Right forelimb (tissue), 1 donor: Measurements from ENCODE around the gene SLC37A2.
A peak's percentile ranks its signal among the peaks of the same experiment; 100 is the strongest.
"Not testable (repeated sequence)": the region's sequence is repeated elsewhere in the genome, so short reads cannot be mapped to it uniquely, and the experiment has no call there.

ENCODE experiments used
- DNase-seq: peaks from one replicate; pipeline ENCODE4 v3.0.0-alpha.2; 2018

SLC37A2 gene

DNA sequence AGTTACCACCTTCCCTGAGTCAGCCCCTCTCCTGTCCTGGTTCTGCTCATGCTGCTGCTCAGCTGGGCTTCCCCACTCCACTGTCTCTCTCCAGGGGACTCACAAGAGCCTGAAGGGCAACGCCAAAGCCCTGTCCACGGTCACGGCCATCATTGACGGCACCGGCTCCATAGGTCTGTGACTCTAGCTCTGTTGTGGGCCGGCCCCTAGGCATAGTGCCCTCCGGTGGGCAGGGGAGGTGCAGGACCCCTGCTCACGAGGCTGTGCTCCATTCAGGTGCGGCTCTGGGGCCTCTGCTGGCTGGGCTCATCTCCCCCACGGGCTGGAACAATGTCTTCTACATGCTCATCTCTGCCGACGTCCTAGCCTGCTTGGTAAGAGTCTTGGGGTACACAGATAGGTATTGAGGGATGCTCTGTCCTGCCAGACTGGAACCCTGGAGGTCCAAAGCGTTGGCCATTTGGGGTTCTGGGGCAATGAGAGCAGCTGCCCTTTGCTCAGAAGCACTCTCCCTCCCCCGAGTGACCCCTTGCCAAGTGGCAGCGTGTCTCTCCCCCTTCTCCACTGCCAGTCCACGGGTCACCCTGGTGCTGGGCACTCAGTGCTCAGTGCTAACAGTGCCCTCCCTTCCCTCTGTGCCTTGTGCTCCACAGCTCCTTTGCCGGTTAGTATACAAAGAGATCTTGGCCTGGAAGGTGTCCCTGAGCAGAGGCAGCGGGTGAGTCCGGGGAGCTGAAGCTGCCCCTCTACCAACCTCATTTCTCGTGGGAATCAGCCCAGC, 22.4 kb downstream of the SLC37A2 start:
- peak; percentile 30 for DNase-seq

- peak; percentile 23 for DNase-seq
These were observed 23.7 kb downstream of the SLC37A2 start for GRCh38 chr11:125086633-125087296.

- no peak for DNase-seq
These were observed 25.0 kb downstream of the SLC37A2 start for GRCh38 chr11:125088123-125088522.

GRCh38 chr11:125088576-125089455, 25.7 kb downstream of the SLC37A2 start:
- DNase-seq, result no peak

GRCh38 chr11:125089481-125089880, 26.4 kb downstream of the SLC37A2 start:
- not testable (repeated sequence) for DNase-seq

DNA sequence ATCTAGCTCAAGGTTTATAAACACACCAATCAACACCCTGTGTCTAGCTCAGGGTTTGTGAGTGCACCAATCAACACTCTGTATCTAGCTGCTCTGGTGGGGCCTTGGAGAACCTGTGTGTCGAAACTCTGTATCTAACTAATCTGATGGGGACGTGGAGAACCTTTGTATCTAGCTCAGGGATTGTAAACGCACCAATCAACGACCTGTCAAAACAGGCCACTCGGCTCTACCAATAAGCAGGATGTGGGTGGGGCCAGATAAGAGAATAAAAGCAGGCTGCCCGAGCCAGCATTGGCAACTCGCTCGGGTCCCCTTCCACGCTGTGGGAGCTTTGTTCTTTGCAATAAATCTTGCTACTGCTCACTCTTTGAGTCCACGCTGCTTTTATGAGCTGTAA, 27.0 kb downstream of the SLC37A2 start:
- not testable (repeated sequence) for DNase-seq

DNA sequence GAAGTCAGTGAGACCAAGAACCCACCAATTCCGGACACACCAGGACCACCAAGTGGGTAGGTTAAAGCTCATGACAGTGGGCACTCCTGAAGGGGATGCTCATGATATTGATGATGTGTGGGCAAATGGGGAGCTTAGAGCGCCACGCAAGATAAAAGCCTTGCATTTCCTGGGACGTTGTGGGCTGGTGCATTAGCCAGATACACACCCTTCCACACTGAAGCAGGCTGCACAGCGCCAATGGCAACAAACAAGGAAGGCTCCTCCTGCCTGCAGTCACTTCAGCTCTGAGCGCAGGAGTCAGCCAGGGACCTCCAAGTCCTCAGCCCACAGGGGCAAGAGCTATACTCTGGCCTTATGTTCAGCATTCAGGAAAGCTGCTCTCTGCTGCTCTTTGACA, 27.7 kb downstream of the SLC37A2 start:
- DNase-seq, result no peak

- DNase-seq, result peak; percentile 80
These were observed 28.3 kb downstream of the SLC37A2 start for GRCh38 chr11:125091247-125091876.

DNA sequence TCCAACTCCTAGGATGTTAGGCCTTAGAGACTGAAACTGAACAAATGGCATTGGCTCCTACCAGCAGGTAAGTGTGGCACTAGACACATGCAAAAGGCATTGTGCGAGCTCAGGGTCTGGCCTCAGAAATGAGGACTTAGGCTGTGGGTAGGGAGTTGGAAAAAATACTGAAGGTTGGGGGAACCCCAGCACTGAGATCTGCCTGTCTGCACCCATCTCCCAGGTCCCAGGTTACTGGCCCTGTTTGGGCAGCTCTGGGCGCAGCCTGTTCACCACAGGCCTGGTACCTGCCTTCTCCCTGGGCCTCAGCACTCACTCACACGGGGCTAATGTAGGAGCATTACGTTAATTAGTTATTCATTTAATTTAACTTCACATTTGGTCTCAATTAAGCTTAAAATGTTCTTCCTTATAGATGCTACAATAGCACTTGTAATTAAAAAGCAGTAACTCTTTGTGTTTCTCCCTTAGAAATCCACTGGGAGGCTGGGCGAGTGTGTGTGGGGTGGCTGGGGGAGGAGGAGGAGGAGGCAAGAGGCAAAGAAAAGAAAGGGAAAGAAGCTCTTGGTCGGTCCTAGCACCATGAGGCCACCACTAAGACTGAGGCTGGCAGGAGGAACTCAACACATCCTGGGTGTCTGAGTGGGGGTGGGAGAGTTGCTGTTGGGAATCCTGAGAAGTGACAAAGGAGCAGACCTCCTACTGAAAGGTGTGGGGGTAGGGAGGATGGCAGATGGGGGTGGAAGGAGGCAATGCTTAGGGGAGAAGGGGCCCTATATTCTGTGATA, 29.0 kb downstream of the SLC37A2 start:
- DNase-seq, result no peak

GRCh38 chr11:125092669-125093068, 29.6 kb downstream of the SLC37A2 start:
- DNase-seq, result no peak

GRCh38 chr11:125093502-125093901, 30.4 kb downstream of the SLC37A2 start:
- DNase-seq, result no peak

GRCh38 chr11:125094731-125095130, 31.6 kb downstream of the SLC37A2 start:
- no peak for DNase-seq

DNA sequence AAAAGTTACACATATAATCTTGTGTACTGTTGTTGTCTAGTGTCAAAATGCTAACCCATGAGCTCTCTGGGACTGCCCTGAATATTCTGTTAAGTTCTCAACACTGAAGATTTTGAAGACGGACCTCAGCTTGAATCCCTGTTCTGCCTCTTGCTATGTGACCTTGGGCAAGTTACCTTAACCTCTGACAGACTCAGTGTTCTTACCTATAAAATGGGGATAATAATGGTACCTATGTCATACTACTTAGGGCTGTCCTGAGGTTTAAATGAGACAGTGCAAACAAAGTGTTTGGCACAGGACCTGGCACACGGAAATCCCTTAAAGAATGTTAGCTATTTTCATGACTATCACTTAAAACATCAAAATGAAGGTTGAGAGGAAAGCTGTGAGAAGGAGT, 37.0 kb downstream of the SLC37A2 start:
- DNase-seq, result no peak

DNA sequence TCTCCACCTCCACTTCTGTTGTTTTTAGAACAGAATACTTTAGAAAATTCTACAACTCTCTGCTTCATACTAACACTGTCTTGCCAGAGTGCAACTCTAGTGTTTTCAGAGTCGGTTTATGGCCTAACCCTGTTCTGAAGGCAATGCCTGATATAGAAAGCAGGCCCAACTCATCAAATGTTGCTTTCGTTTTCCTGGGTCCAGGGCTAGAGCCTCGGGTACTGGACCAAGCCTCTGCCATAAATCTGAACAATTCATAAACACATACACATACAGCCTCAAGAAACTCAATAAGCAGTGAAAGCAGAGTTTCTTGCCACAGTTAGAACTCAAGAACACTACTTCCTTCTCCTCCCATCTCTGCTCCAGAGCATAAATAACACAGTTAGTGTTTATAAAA, 38.5 kb downstream of the SLC37A2 start:
- DNase-seq, result no peak

DNA sequence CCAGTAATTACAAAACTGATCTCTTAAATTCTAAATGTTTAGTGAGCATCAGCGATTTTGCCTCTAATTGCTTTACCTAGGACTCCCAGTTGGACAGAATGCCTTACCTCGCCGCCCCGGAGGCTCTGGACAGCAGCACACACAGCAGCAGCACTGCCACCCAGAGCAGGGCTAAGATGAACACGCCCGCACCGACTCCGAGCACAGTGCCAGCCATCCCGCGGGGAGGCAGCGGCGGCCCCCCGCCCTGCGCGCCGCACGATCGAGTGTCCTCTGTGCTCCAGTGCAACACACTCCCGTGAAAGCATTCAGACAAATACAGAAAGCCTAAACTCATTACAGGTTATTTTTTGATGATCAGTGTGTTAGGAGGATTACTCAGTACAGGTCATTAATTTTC, 38.9 kb downstream of the SLC37A2 start:
- no peak for DNase-seq

DNA sequence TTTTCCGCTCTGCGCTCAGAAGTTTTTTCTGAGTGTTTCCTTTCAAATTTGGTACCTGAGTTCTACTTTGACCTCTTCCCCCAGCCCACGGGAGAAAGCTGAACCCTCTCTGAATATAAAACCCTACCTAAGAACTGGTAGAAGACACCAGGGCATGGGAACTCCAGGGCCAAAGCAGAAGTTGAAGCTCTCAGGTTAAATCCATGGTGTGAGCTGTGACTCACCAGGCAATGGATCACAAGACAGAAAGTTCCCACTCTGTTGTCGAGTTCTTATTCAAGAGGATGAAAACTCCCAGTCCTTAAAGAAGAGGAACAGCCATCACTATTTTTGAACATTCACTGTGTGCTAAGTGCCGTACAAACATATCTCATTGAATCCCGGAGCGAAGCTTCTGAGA, 39.4 kb downstream of the SLC37A2 start:
- DNase-seq, result no peak

DNA sequence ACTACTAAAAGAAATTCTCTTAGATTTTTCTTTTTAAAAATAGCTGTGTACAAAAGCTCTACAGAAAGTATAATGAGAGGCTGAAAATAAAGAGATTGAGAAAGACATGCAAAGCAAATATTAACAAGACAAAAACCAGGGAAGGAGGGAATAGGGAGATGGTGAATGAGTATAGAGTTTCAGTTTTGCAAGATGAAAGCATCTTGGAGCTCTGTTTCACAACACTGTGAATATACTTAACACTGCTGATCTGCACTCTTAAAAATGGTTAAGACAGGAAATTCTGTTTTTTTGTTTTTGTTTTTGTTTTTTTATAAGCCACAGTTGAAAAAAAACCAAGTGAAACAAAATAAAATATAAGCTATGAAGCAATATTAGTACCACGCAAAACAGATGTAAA, 42.8 kb downstream of the SLC37A2 start:
- no peak for DNase-seq

GRCh38 chr11:125108469-125108868, 45.4 kb downstream of the SLC37A2 start:
- no peak for DNase-seq

DNA sequence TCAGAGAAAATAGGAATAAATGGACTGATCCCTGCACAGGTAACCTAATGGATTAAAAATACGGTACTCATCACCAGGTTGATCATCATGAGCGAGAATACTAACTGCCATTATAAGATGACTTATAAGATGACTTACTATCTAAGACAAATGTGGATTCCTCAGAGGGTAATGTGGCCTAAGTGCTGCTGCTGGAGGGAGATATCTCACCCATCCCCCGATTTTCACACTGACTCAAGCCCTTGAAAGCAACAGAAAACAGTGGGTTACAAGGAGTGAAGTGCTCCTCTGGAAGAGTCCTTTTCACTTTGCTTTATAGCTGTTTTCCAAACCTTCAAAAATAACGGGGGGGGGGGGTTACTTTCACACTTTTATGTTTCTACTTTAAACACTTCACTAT, 47.4 kb downstream of the SLC37A2 start:
- DNase-seq, result no peak

DNA sequence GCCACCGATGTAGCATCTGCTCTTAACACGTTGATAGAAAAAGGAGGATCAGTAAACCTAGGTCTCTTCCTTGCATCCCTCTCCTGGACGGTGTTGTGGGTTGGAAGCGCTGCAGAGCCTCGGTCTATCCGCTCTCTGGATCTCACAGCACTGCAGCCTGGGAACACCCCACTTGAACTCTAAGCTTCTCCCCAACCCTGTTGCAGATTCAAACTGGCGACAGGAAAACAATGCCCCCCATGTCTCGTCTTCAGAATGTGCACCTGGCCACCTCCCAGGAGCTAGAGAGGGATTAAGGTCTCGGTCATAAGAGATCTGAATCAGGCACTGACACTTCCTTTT, 47.9 kb downstream of the SLC37A2 start:
- no peak for DNase-seq

- DNase-seq, result peak; percentile 98
These were observed 48.5 kb downstream of the SLC37A2 start, which contains the start of gene TMEM218 for GRCh38 chr11:125111343-125112207. Gene TMEM218 (minus strand): TSS chr11:125111626. CDS start chr11:125102241, 9,385 bp downstream.
